Fibroblast of skin of abdomen (primary cell): ENCODE results near the gene PFDN6. TPM values are rescaled to one million over a fixed set of nuclear protein-coding genes. Genes with fewer than 3 reads are reported as not detected.
"Not testable (repeated sequence)": the region's sequence is repeated elsewhere in the genome, so short reads cannot be mapped to it uniquely, and the experiment has no call there.

ENCODE experiments used
- DNase-seq: peaks from one replicate; pipeline ENCODE4 v3.0.0-alpha.2; 2013
- polyA plus RNA-seq, 2 experiments: library from polyadenylated mRNA; unstranded; fragments of 120-200 nt; gene quantifications; one replicate each; pipeline ENCODE4 v1.2.1, GENCODE V29; 2013; ENCODE audit not compliant: insufficient read length in 2 of 2

The PFDN6 gene
- 75.6 TPM for polyA plus RNA-seq (2013, experiment 1 of 2; ENCODE audit: insufficient read length)
- polyA plus RNA-seq (2013, experiment 2 of 2; ENCODE audit: insufficient read length): 75.7 TPM

GRCh38 chr6:33288921-33289783, at the start of gene PFDN6, which contains the start of gene WDR46:
PFDN6 (plus strand) TSS chr6:33289601; CDS start chr6:33289857, 256 bp downstream.
WDR46 (minus strand) TSS chr6:33289239; CDS start chr6:33289170, 69 bp downstream.
- peak; percentile 87 for DNase-seq

- DNase-seq: no peak
These were observed 47.4 kb upstream of the PFDN6 start for GRCh38 chr6:33241968-33242367.

GRCh38 chr6:33243476-33243875, 45.9 kb upstream of the PFDN6 start:
- DNase-seq: no peak

GRCh38 chr6:33247977-33248642, 41.3 kb upstream of the PFDN6 start:
- peak; percentile 84 for DNase-seq

GRCh38 chr6:33248643-33248931, 40.8 kb upstream of the PFDN6 start:
- peak; percentile 51 for DNase-seq

- peak; percentile 99 for DNase-seq
These were observed 40.3 kb upstream of the PFDN6 start for GRCh38 chr6:33248932-33249731.

- DNase-seq: peak; percentile 73
These were observed 39.4 kb upstream of the PFDN6 start for GRCh38 chr6:33249732-33250630.

GRCh38 chr6:33250731-33251130, 38.7 kb upstream of the PFDN6 start:
- no peak for DNase-seq

- peak; percentile 35 for DNase-seq
These were observed 37.9 kb upstream of the PFDN6 start for GRCh38 chr6:33251395-33252012.

- DNase-seq: peak; percentile 84
These were observed 36.6 kb upstream of the PFDN6 start for GRCh38 chr6:33252759-33253158.

- DNase-seq: no peak
These were observed 34.8 kb upstream of the PFDN6 start for GRCh38 chr6:33254591-33254990.

- no peak for DNase-seq
These were observed 30.4 kb upstream of the PFDN6 start for GRCh38 chr6:33259032-33259431.

- DNase-seq: not testable (repeated sequence)
These were observed 26.9 kb upstream of the PFDN6 start for GRCh38 chr6:33262490-33262889.

GRCh38 chr6:33264015-33264414, 25.4 kb upstream of the PFDN6 start:
- DNase-seq: no peak

GRCh38 chr6:33271117-33271467, 18.3 kb upstream of the PFDN6 start:
- DNase-seq: no peak

- DNase-seq: peak; percentile 99
These were observed 17.7 kb upstream of the PFDN6 start, which contains the start of the genes RPS18 and VPS52 for GRCh38 chr6:33271468-33272274. RPS18 (plus strand) TSS chr6:33272075; CDS start chr6:33272120, 45 bp downstream. VPS52 (minus strand) TSS chr6:33271876; CDS start chr6:33271675, 201 bp downstream.

GRCh38 chr6:33272275-33273128, 16.9 kb upstream of the PFDN6 start:
- no peak for DNase-seq

GRCh38 chr6:33273129-33273923, 16.1 kb upstream of the PFDN6 start:
- DNase-seq: no peak
